MM.1S (cell line): ENCODE results near the gene RSRC1.
"Not testable (repeated sequence)": the region's sequence is repeated elsewhere in the genome, so short reads cannot be mapped to it uniquely, and the experiment has no call there.

Source experiments
- DNase-seq: peaks from one replicate; pipeline ENCODE4 v3.0.0-alpha.2; 2015
- H2AFZ ChIP-seq: fragments of 300-600 bp; sonication (generic); 2 replicates; pipeline ENCODE4 v1.6.0; 2016; ENCODE audit warnings: antibody characterized with exemption, low read length
- H3F3A ChIP-seq: fragments of 300-600 bp; sonication (generic); 2 replicates; pipeline ENCODE4 v1.6.1; 2016; ENCODE audit warnings: mild to moderate bottlenecking, antibody characterized with exemption, low read length, moderate library complexity, mixed read lengths; ENCODE audit not compliant: insufficient read depth
- H3K27ac ChIP-seq: fragments of 300-600 bp; sonication (generic); 2 replicates; pipeline ENCODE4 v1.5.1; 2016; ENCODE audit warnings: mild to moderate bottlenecking, low read length
- H3K27me3 ChIP-seq: fragments of 300-600 bp; sonication (generic); replicated peaks from 2 replicates; pipeline ENCODE4 v1.6.0; 2016; ENCODE audit warnings: low read length; ENCODE audit not compliant: insufficient read depth
- H3K36me3 ChIP-seq: fragments of 300-600 bp; sonication (generic); replicated peaks from 2 replicates; pipeline ENCODE4 v1.6.1; 2016; ENCODE audit warnings: mild to moderate bottlenecking, low read length, mixed read lengths; ENCODE audit not compliant: insufficient read depth
- H3K4me1 ChIP-seq: fragments of 300-600 bp; sonication (generic); 2 replicates; pipeline ENCODE4 v1.6.1; 2016; ENCODE audit warnings: low read length, mixed read lengths
- H3K4me2 ChIP-seq: fragments of 300-600 bp; sonication (generic); 2 replicates; pipeline ENCODE4 v1.6.0; 2016; ENCODE audit warnings: low read depth, low read length
- H3K4me3 ChIP-seq: fragments of 300-600 bp; sonication (generic); 2 replicates; pipeline ENCODE4 v1.5.1; 2016; ENCODE audit warnings: low read length, mixed read lengths
- H3K79me2 ChIP-seq: fragments of 300-600 bp; sonication (generic); 2 replicates; pipeline ENCODE4 v1.6.1; 2016; ENCODE audit warnings: mixed run types, low read length, mixed read lengths
- H3K9ac ChIP-seq: fragments of 300-600 bp; sonication (generic); 2 replicates; pipeline ENCODE4 v1.6.1; 2016; ENCODE audit warnings: low read length, mixed read lengths
- H3K9me2 ChIP-seq: fragments of 300-600 bp; sonication (generic); replicated peaks from 2 replicates; pipeline ENCODE4 v1.6.1; 2016; ENCODE audit warnings: mild to moderate bottlenecking, low read length, mixed read lengths; ENCODE audit not compliant: insufficient read depth
- H3K9me3 ChIP-seq: fragments of 300-600 bp; sonication (generic); replicated peaks from 2 replicates; pipeline ENCODE4 v1.6.1; 2016; ENCODE audit warnings: mild to moderate bottlenecking, low read length, mixed read lengths; ENCODE audit not compliant: insufficient read depth
- H4K20me1 ChIP-seq: fragments of 300-600 bp; sonication (generic); 2 replicates; pipeline ENCODE4 v1.6.1; 2016; ENCODE audit warnings: mild to moderate bottlenecking, low read length, moderate library complexity, mixed read lengths; ENCODE audit not compliant: insufficient read depth
- EZH2 ChIP-seq: fragments of 300-600 bp; sonication (generic); optimal IDR thresholded peaks from 2 replicates; pipeline ENCODE3; 2017; ENCODE audit warnings: low read depth, mild to moderate bottlenecking, antibody characterized with exemption, low read length, mixed read lengths
- EZH2phosphoT487 ChIP-seq: fragments of 300-600 bp; sonication (generic); IDR thresholded peaks from 2 replicates; pipeline ENCODE4 v1.6.1; 2018; ENCODE audit warnings: antibody characterized with exemption, low read length
- TF ChIP-seq, protein P1 (sequence below): fragments of 300-600 bp; sonication (generic); IDR thresholded peaks from 2 replicates; pipeline ENCODE4 v1.5.1; 2016; ENCODE audit warnings: antibody characterized with exemption, low read length, mixed read lengths

The RSRC1 gene

DNA sequence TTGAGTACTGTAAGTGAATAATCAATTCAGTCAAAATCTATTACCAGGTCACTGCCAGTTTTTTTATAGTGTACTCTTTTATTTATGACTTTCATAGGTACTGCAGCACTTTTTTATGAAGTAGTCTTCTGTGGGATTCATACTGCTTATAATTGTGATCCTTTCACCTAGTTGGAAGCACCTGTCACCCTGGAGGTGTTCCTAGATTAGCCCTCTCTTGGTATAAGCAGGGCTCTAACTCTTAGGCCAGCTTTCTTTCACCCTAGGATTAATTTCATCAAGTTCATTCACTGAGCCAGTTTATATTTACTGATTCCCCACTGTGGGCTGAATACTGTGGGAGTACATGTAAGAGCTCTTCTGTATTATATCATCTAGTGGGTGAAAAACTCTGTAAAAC is 395.2 kb downstream of the RSRC1 start:
- no peak for TF ChIP-seq EZH2
- TF ChIP-seq, protein P1, sequence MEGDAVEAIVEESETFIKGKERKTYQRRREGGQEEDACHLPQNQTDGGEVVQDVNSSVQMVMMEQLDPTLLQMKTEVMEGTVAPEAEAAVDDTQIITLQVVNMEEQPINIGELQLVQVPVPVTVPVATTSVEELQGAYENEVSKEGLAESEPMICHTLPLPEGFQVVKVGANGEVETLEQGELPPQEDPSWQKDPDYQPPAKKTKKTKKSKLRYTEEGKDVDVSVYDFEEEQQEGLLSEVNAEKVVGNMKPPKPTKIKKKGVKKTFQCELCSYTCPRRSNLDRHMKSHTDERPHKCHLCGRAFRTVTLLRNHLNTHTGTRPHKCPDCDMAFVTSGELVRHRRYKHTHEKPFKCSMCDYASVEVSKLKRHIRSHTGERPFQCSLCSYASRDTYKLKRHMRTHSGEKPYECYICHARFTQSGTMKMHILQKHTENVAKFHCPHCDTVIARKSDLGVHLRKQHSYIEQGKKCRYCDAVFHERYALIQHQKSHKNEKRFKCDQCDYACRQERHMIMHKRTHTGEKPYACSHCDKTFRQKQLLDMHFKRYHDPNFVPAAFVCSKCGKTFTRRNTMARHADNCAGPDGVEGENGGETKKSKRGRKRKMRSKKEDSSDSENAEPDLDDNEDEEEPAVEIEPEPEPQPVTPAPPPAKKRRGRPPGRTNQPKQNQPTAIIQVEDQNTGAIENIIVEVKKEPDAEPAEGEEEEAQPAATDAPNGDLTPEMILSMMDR = no peak
- TF ChIP-seq EZH2phosphoT487 = no peak
- H3K9me2 ChIP-seq = no peaks in the 10 kb centered on the region
- no peaks in the 10 kb centered on the region for H3K79me2 ChIP-seq
- no peak overlapping the region for H3K27ac ChIP-seq
- H3K36me3 ChIP-seq = no peaks in the 10 kb centered on the region
- H3F3A ChIP-seq = no peaks in the 10 kb centered on the region
- H3K4me2 ChIP-seq = no peak overlapping the region
- H3K9me3 ChIP-seq = no peaks in the 10 kb centered on the region
- H3K4me1 ChIP-seq = no peaks in the 10 kb centered on the region
- H4K20me1 ChIP-seq = no peaks in the 10 kb centered on the region
- H3K9ac ChIP-seq = no peak overlapping the region
- no peak overlapping the region for H2AFZ ChIP-seq
- no peak for DNase-seq
- H3K4me3 ChIP-seq = no peak overlapping the region
- H3K27me3 ChIP-seq = no peaks in the 10 kb centered on the region

DNA sequence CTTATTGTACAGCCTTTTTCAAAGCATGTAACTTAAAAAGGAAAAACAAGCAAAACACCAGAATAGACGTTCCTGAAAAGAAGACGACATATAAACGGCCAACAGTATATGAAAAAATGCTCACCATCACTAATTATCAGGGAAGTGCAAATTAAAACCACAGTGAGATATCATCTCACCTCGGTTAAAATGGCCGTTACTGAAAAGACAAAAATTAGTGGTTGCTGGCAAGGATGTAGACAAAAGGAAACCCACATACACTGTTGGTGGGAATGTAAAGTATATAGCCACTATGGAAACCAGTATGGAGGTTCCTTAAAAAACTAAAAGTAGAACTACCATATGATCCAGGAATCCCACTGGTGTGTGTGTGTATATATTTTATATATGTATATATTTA is 396.6 kb downstream of the RSRC1 start:
- no peaks in the 10 kb centered on the region for H3K36me3 ChIP-seq
- H3K9me3 ChIP-seq = no peaks in the 10 kb centered on the region
- TF ChIP-seq EZH2 (no peak), EZH2phosphoT487 (no peak)
- TF ChIP-seq, protein P1 = no peak
- H3K79me2 ChIP-seq = no peaks in the 10 kb centered on the region
- H4K20me1 ChIP-seq = no peaks in the 10 kb centered on the region
- no peaks in the 10 kb centered on the region for H3K9me2 ChIP-seq
- H3F3A ChIP-seq = no peaks in the 10 kb centered on the region
- H3K4me3 ChIP-seq = no peak overlapping the region
- no peaks in the 10 kb centered on the region for H3K4me1 ChIP-seq
- no peaks in the 10 kb centered on the region for H3K27me3 ChIP-seq
- DNase-seq = no peak
- no peak overlapping the region for H3K9ac ChIP-seq
- H3K4me2 ChIP-seq = no peak overlapping the region
- no peak overlapping the region for H3K27ac ChIP-seq
- no peak overlapping the region for H2AFZ ChIP-seq

DNA sequence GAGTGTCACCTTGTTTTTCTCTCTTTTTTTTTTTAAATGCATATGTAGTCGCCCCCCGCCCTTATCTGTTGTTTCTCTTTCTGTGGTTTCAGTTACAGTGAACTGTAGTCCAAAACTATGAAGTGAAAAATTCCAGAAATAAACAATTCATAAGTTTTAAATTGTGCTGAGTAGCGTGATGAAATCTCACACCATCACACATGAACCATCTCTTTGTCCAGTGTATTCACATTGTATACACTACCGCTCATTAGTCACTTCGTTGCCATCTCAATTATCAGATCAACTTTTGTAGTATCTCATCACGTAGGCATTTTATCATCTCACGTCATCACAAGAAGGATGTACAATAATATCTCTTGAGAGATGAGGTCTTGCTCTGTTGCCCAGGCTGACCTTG is 398.6 kb downstream of the RSRC1 start:
- TF ChIP-seq, protein P1 = no peak
- no peak for TF ChIP-seq EZH2phosphoT487
- H3K9me3 ChIP-seq = no peaks in the 10 kb centered on the region
- no peak overlapping the region for H3K9ac ChIP-seq
- H2AFZ ChIP-seq = no peak overlapping the region
- H4K20me1 ChIP-seq = no peaks in the 10 kb centered on the region
- H3K79me2 ChIP-seq = no peaks in the 10 kb centered on the region
- DNase-seq = no peak
- no peaks in the 10 kb centered on the region for H3K4me1 ChIP-seq
- no peak overlapping the region for H3K4me3 ChIP-seq
- no peak overlapping the region for H3K27ac ChIP-seq
- no peaks in the 10 kb centered on the region for H3F3A ChIP-seq
- no peaks in the 10 kb centered on the region for H3K27me3 ChIP-seq
- no peaks in the 10 kb centered on the region for H3K36me3 ChIP-seq
- no peak overlapping the region for H3K4me2 ChIP-seq
- H3K9me2 ChIP-seq = no peaks in the 10 kb centered on the region

DNA sequence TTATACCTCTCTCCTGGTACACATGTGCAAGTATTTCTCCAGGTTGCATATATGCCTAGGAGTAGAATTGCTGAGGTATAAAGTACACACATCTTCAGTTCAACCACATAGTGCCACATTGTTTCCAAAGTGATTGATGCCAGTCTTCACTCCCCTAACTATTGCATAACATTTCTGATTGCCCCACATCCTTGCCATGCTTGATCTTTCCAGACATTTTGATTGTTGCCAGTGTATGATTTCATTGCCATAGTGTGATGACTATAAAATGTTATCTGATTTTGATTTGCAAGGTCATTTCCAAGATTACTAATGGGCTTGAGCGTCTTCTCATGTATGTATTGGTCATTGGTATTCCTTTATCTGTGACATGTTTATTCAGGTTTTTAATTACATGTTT is 400.0 kb downstream of the RSRC1 start:
- H3K27me3 ChIP-seq = no peaks in the 10 kb centered on the region
- no peaks in the 10 kb centered on the region for H3K79me2 ChIP-seq
- H3K9me3 ChIP-seq = no peaks in the 10 kb centered on the region
- H3K9ac ChIP-seq = no peak overlapping the region
- no peaks in the 10 kb centered on the region for H3K9me2 ChIP-seq
- no peaks in the 10 kb centered on the region for H3F3A ChIP-seq
- H3K27ac ChIP-seq = no peak overlapping the region
- TF ChIP-seq, protein P1 = no peak
- TF ChIP-seq EZH2phosphoT487 = no peak
- DNase-seq = no peak
- H3K4me2 ChIP-seq = no peak overlapping the region
- H3K4me1 ChIP-seq = no peaks in the 10 kb centered on the region
- H3K36me3 ChIP-seq = no peaks in the 10 kb centered on the region
- no peak overlapping the region for H2AFZ ChIP-seq
- H4K20me1 ChIP-seq = no peaks in the 10 kb centered on the region
- H3K4me3 ChIP-seq = no peak overlapping the region

DNA sequence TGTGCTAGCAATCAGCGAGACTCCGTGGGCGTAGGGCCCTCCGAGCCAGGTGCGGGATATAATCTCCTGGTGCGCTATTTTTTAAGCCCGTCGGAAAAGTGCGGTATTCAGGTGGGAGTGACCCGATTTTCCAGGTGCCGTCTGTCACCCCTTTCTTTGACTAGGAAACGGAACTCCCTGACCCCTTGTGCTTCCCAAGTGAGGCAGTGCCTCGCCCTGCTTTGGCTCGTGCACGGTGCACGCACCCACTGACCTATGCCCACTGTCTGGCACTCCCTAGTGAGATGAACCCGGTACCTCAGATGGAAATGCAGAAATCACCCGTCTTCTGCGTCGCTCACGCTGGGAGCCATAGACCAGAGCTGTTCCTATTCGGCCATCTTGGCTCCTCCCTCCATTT is 406.8 kb downstream of the RSRC1 start:
- not testable (repeated sequence) for H3K27me3 ChIP-seq, H2AFZ ChIP-seq, H3K36me3 ChIP-seq, H3K9me3 ChIP-seq, H3K4me2 ChIP-seq, H3K27ac ChIP-seq, H3F3A ChIP-seq, H3K9ac ChIP-seq, H3K79me2 ChIP-seq, H3K4me1 ChIP-seq, DNase-seq, H3K4me3 ChIP-seq, H3K9me2 ChIP-seq, H4K20me1 ChIP-seq
